Activated CD4-positive, alpha-beta T cell treated with anti-CD3 and anti-CD28 coated beads, Interleukin-2, amount 50 U/mL, for 48 hours (primary cell): ENCODE results near the gene ZNF609.

Source experiments
- DNase-seq, 2 experiments: peaks; one replicate each; pipeline ENCODE4 v3.0.0-alpha.2; 2020

The ZNF609 gene, protein sequence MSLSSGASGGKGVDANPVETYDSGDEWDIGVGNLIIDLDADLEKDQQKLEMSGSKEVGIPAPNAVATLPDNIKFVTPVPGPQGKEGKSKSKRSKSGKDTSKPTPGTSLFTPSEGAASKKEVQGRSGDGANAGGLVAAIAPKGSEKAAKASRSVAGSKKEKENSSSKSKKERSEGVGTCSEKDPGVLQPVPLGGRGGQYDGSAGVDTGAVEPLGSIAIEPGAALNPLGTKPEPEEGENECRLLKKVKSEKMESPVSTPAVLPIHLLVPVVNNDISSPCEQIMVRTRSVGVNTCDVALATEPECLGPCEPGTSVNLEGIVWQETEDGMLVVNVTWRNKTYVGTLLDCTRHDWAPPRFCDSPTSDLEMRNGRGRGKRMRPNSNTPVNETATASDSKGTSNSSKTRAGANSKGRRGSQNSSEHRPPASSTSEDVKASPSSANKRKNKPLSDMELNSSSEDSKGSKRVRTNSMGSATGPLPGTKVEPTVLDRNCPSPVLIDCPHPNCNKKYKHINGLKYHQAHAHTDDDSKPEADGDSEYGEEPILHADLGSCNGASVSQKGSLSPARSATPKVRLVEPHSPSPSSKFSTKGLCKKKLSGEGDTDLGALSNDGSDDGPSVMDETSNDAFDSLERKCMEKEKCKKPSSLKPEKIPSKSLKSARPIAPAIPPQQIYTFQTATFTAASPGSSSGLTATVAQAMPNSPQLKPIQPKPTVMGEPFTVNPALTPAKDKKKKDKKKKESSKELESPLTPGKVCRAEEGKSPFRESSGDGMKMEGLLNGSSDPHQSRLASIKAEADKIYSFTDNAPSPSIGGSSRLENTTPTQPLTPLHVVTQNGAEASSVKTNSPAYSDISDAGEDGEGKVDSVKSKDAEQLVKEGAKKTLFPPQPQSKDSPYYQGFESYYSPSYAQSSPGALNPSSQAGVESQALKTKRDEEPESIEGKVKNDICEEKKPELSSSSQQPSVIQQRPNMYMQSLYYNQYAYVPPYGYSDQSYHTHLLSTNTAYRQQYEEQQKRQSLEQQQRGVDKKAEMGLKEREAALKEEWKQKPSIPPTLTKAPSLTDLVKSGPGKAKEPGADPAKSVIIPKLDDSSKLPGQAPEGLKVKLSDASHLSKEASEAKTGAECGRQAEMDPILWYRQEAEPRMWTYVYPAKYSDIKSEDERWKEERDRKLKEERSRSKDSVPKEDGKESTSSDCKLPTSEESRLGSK (N-terminal part only)

DNA sequence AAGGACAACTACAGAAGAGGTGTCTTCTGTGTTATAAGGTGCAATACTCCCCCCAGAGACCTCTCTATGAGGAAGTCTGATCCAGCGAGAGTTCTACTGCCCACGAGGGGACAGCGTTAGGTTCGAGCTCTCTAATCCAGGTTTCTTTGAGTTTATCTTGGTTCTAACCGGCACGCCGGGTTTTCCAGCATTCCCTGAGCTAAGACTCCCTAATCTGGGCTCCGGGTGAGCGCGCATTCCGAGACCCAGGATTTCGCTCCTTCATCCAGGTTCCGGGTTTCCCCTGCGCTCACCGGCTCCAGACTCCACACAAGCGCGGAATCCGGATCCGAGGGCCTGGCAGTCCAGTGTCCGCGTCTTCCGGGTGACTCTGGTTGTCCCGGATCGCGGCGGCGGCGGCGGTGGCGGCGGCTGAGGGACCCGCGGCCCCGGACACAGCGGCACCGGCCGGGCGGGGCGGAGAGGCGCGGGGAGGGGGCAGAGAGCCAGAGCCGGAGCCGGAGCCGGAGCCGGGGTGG is at the start of gene ZNF609:
ZNF609 (plus strand) TSS at position 373 of the 518 bp plus-strand sequence. CDS start 38,842 bp downstream, outside the sequence.
- DNase-seq, result peak; percentile 96 to 97

- no peak for DNase-seq
These were observed 48.2 kb upstream of the ZNF609 start for GRCh38 chr15:64412216-64412615.

GRCh38 chr15:64422697-64423096 is 37.7 kb upstream of the ZNF609 start:
- no peak for DNase-seq

GRCh38 chr15:64423970-64424369 is 36.4 kb upstream of the ZNF609 start:
- no peak for DNase-seq

DNA sequence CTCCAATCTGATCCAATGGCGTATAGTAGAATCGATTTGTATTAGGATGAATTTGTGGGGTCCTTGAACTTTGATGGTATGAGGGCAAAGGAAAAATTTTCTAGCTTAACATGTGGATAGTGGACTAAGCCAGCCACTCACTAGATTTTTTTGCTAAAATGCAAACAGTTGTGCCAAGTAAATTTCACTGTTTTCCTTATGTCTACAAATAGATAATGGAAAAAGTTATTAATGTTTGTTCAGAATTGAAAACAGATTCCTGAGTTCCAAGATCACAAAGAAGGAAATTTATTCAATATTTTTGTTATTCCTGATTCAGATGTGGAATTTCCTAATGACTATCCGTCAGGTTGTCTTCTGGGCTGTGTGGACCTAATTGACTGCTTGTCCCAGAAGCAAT is 35.2 kb upstream of the ZNF609 start:
- no peak for DNase-seq

- DNase-seq, result no peak
These were observed 33.4 kb upstream of the ZNF609 start for GRCh38 chr15:64426845-64427465.

DNA sequence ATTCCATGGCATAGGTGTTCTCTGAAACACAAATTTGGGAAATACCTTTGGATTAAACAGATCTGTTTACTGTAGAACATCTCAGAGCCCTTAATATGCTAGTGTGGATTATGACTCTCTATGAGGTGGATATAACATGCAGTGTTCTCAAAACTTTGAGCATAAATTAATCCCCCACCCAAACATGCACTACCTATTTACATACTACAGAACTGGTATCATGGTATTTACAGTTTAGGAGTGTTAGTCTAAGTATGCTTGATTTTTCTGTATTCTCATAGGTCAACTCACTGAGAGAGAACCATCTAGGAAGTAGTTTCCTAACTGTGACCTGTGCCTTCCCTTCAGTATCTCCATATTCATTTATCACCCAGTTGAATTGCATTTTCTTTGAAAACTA is 30.9 kb upstream of the ZNF609 start:
- DNase-seq, result no peak

- DNase-seq, result peak in 1 of 2 experiments; percentile 12
These were observed 30.2 kb upstream of the ZNF609 start for GRCh38 chr15:64430000-64430735.

GRCh38 chr15:64437982-64438381 is 22.4 kb upstream of the ZNF609 start:
- DNase-seq, result no peak

GRCh38 chr15:64438653-64439447 is 21.5 kb upstream of the ZNF609 start:
- no peak for DNase-seq

- no peak for DNase-seq
These were observed 18.5 kb upstream of the ZNF609 start for GRCh38 chr15:64441852-64442251.

GRCh38 chr15:64443016-64443415 is 17.4 kb upstream of the ZNF609 start:
- no peak for DNase-seq

GRCh38 chr15:64443747-64444621 is 16.4 kb upstream of the ZNF609 start:
- no peak for DNase-seq

- no peak for DNase-seq
These were observed 15.5 kb upstream of the ZNF609 start for GRCh38 chr15:64444836-64445235.

GRCh38 chr15:64447536-64448315 is 12.7 kb upstream of the ZNF609 start:
- no peak for DNase-seq

GRCh38 chr15:64452988-64453688 is 7.2 kb upstream of the ZNF609 start:
- DNase-seq, result no peak

- no peak for DNase-seq
These were observed 6.7 kb upstream of the ZNF609 start for GRCh38 chr15:64453689-64454037.

GRCh38 chr15:64454282-64454681 is 6.1 kb upstream of the ZNF609 start:
- DNase-seq, result no peak
